BJ (cell line): ENCODE data around the gene ABCG4. TPM values are rescaled to one million over a fixed set of nuclear protein-coding genes. Genes with fewer than 3 reads are reported as not detected.

Experiments
- CTCF ChIA-PET: fragments of 350-600 bp; formaldehyde crosslinking; extraction: SDS; loops from one replicate; lab custom pipeline; 2021; ENCODE audit warnings: antibody characterized with exemption, inconsistent platforms; lab: Yijun Ruan, JAX
- POLR2A ChIA-PET: fragments of 300-600 bp; sonication (Branson Sonifier 250); formaldehyde crosslinking; extraction: SDS; loops from one replicate; lab custom pipeline; 2021; ENCODE audit warnings: antibody characterized with exemption; lab: Charles Lee
- DNase-seq: peaks from one replicate; pipeline ENCODE4 v3.0.0-alpha.2; 2011; ENCODE audit warnings: low read depth
- H3K27me3 ChIP-seq: 2 replicates; pipeline ENCODE4 v1.6.0; 2011; ENCODE audit warnings: low read length; ENCODE audit not compliant: control insufficient read depth, insufficient read depth
- H3K36me3 ChIP-seq: 2 replicates; pipeline ENCODE4 v1.5.1; 2011; ENCODE audit warnings: low read length; ENCODE audit not compliant: control insufficient read depth, insufficient read depth
- H3K4me3 ChIP-seq: 2 replicates; pipeline ENCODE4 v1.5.1; 2011; ENCODE audit warnings: low read depth, mild to moderate bottlenecking, control low read depth, low read length
- polyA plus RNA-seq: library from polyadenylated mRNA; depleted of rRNA; stranded (reverse); fragments of >200 nt; gene quantifications from 2 replicates; pipeline ENCODE4 v1.2.3, GENCODE V29; 2011
- TF ChIP-seq, protein P1 (sequence below): IDR thresholded peaks from 2 replicates; pipeline ENCODE4 v1.5.1; 2011; ENCODE audit warnings: low read depth, mild to moderate bottlenecking, control low read depth, inconsistent platforms, low read length, moderate library complexity; ENCODE audit not compliant: insufficient read depth

Gene ABCG4
- polyA plus RNA-seq, 1 experiment = 0.17 TPM

DNA sequence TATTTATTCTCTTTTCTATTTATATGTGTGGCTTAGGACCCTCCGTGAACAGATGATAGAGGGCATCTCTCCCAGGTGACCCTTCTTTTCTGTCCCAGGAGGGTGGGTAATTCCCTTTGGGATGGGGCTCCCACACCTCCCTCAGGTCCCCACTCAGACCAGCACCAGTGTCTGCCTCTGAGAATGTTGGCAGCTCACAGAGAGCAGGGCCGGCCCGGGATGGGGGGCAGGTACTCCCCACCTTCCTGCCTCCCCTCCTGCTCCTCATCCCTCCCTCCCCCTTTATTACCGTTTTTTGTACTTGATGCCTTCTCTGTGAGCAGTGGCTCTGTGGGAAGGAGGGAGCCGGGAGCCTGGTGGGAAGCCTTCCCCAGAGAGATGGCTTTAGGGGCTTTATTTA is 32.3 kb upstream of the ABCG4 start:
- TF ChIP-seq, protein P1, sequence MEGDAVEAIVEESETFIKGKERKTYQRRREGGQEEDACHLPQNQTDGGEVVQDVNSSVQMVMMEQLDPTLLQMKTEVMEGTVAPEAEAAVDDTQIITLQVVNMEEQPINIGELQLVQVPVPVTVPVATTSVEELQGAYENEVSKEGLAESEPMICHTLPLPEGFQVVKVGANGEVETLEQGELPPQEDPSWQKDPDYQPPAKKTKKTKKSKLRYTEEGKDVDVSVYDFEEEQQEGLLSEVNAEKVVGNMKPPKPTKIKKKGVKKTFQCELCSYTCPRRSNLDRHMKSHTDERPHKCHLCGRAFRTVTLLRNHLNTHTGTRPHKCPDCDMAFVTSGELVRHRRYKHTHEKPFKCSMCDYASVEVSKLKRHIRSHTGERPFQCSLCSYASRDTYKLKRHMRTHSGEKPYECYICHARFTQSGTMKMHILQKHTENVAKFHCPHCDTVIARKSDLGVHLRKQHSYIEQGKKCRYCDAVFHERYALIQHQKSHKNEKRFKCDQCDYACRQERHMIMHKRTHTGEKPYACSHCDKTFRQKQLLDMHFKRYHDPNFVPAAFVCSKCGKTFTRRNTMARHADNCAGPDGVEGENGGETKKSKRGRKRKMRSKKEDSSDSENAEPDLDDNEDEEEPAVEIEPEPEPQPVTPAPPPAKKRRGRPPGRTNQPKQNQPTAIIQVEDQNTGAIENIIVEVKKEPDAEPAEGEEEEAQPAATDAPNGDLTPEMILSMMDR = no peak
- peaks cover 18% of the 10 kb centered on the region for H3K36me3 ChIP-seq
- H3K4me3 ChIP-seq = no peak overlapping the region
- DNase-seq = no peak
- ChIA-PET POLR2A (no interaction called here), CTCF (no interaction called here)
- H3K27me3 ChIP-seq = no peaks in the 10 kb centered on the region

DNA sequence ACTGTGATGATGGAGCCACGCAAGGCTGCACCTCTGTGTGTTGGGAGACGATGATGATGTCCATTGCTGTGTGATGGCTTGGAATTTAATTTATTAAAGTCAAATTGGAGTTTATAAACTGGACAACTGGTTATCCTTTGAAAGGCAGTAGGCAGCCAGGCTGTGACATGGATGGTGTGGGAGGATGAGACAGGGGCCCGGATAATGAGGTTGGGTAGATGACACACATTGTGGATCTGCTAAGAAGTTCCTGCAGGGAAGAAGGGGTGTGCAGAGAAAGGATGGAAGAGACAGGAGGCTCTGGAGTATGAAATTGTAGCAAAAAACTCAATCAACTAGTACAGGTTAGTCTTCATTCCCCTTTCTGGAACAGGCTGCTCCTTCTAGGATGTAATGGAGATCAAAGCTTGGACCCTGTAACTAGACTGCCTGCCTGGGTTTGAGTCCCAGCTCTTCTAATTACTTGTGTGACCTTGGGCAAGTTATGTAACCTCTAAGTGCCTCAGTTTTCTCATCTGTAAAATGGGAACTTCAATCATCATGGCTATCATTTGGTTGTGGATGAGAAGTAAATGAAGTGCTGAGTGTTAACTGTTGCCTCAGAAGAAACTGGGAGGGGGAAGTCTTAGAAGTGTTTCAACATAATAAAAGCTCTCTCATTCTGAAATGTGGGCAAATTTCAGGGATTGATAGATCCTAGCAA is 31.7 kb upstream of the ABCG4 start:
- no peak for DNase-seq
- Histone ChIP-seq H3K27me3 (no peaks in the 10 kb centered on the region), H3K36me3 (peaks cover 18% of the 10 kb centered on the region), H3K4me3 (no peak overlapping the region)
- POLR2A ChIA-PET = no interaction called here
- TF ChIP-seq, protein P1 = no peak
- CTCF ChIA-PET = interaction anchor here (0.9 kb wide), 2 partner anchors 17 to 205 kb away, joined by 3 to 4 read pairs; no protein-coding TSS in a partner anchor

DNA sequence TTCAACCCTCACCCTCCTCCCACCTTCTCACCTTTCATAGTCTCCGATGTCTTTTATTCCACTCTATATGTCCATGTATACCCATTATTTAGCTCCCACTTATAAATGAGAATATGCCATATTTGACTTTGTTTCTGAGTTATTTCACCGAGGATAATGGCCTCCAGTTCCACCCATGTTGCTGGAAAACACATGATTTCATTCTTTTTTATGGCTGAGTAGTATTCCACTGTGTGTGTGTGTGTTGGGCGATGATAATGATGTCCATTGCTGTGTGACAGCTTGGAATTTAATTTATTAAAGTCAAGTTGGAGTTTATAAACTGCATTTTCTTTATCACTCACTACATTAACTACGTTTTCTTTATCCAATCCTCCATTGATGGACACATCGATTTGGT is 30.6 kb upstream of the ABCG4 start:
- Histone ChIP-seq H3K27me3 (no peaks in the 10 kb centered on the region), H3K36me3 (peaks cover 11% of the 10 kb centered on the region), H3K4me3 (no peak overlapping the region)
- ChIA-PET POLR2A (no interaction called here), CTCF (interaction anchor here (0.9 to 3.3 kb wide), 2 partner anchors 8 to 16 kb away, joined by 3 to 11 read pairs; no protein-coding TSS in a partner anchor)
- DNase-seq = no peak
- TF ChIP-seq, protein P1 = no peak

DNA sequence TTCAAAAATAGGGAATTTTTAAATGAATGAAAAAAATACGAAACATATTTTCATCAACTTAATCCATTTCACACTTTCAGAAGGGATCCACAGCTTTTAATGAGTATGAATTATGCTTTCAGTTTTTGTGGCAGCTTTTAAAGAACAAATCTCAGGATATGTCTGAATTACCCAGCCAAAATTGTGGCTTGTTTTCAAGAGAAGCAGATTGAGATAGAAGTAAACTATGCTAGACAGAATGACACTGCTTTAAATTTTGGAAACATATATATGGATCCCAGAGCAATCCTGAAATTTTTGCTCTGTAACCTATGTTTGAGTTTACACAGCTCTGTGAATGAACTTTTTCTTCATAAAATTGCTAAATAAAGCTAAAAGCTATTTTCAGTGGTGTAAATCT is 29.9 kb upstream of the ABCG4 start:
- no peaks in the 10 kb centered on the region for H3K27me3 ChIP-seq
- ChIA-PET POLR2A (no interaction called here), CTCF (interaction anchor here (3.3 kb wide), 1 partner anchor 8 kb away, joined by 11 read pairs; no protein-coding TSS in a partner anchor)
- H3K4me3 ChIP-seq = no peak overlapping the region
- no peak for DNase-seq
- H3K36me3 ChIP-seq = peaks cover 6% of the 10 kb centered on the region
- TF ChIP-seq, protein P1 = no peak

DNA sequence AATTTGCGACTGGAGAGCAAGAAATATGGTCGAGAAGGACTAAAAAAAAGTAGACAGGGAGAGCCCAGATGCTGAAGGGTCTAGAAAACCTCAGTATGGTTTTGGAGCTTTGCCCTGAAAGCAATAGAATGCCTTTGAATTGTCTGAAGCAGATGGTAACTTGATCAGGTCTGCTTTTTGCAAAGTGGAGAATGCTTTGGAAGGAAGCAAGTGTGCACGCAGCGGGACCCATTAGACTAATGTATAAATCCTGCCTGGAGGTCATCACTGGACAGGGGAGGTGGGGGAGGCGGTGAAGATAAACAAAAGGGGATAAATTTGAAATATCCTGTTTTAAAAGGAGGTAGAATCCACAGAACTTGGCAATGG is 28.2 kb upstream of the ABCG4 start:
- POLR2A ChIA-PET = interaction anchor here (0.6 kb wide), 1 partner anchor 35 kb away, joined by 6 read pairs; no protein-coding TSS in a partner anchor
- H3K36me3 ChIP-seq = peaks cover 8% of the 10 kb centered on the region
- TF ChIP-seq, protein P1 = no peak
- peak overlapping the region; percentile 42 for H3K4me3 ChIP-seq
- no peak for DNase-seq
- CTCF ChIA-PET = interaction anchor here (0.8 to 3.3 kb wide), 6 partner anchors 10 to 204 kb away, joined by 3 to 11 read pairs (median 4); no protein-coding TSS in a partner anchor
- no peaks in the 10 kb centered on the region for H3K27me3 ChIP-seq
